SJSA1 (cell line): Measurements from ENCODE around the gene SNX17. TPM values are rescaled to one million over a fixed set of nuclear protein-coding genes. Genes with fewer than 3 reads are reported as not detected.
"Not testable (repeated sequence)": the region's sequence is repeated elsewhere in the genome, so short reads cannot be mapped to it uniquely, and the experiment has no call there.

Experiments
- DNase-seq, 2 experiments: peaks; one replicate each; pipeline ENCODE4 v3.0.0-alpha.2; 2015 to 2020; ENCODE audit warnings: low spot score in 2 of 2, low read depth in 1 of 2
- H3K27ac ChIP-seq: fragments of 250-450 bp; sonication (Bioruptor Pico); 2 replicates; pipeline ENCODE4 v1.5.1; 2020; ENCODE audit warnings: mild to moderate bottlenecking, moderate library complexity
- H3K27me3 ChIP-seq: fragments of 250-450 bp; sonication (Bioruptor Pico); replicated peaks from 2 replicates; pipeline ENCODE4 v1.5.1; 2020; ENCODE audit warnings: mild to moderate bottlenecking, moderate library complexity
- H3K36me3 ChIP-seq: fragments of 250-450 bp; sonication (Bioruptor Pico); 2 replicates; pipeline ENCODE4 v1.5.1; 2020; ENCODE audit warnings: mild to moderate bottlenecking
- H3K4me1 ChIP-seq: fragments of 250-450 bp; sonication (Bioruptor Pico); replicated peaks from 2 replicates; pipeline ENCODE4 v1.6.1; 2021; ENCODE audit warnings: mild to moderate bottlenecking
- H3K4me3 ChIP-seq: fragments of 250-450 bp; sonication (Bioruptor Pico); 2 replicates; pipeline ENCODE4 v1.5.1; 2020; ENCODE audit warnings: mild to moderate bottlenecking
- H3K9me3 ChIP-seq: fragments of 250-450 bp; sonication (Bioruptor Pico); replicated peaks from 2 replicates; pipeline ENCODE4 v1.5.1; 2020; ENCODE audit warnings: mild to moderate bottlenecking
- total RNA-seq: library from RNA; depleted of rRNA; stranded (reverse); fragments of >200 nt; shearing (Covaris generic); gene quantifications from 2 replicates; pipeline ENCODE4 v1.2.3, GENCODE V29; 2014

The SNX17 gene
- total RNA-seq, 1 experiment from 2014 or later = 170 TPM

GRCh38 chr2:27398962-27399361, 28.5 kb downstream of the SNX17 start:
- Histone ChIP-seq H3K27ac (no peak overlapping the region), H3K36me3 (peaks cover 29% of the 10 kb centered on the region), H3K4me1 (no peaks in the 10 kb centered on the region), H3K4me3 (no peak overlapping the region), H3K9me3 (no peaks in the 10 kb centered on the region), H3K27me3 (no peaks in the 10 kb centered on the region)
- DNase-seq = no peak

DNA sequence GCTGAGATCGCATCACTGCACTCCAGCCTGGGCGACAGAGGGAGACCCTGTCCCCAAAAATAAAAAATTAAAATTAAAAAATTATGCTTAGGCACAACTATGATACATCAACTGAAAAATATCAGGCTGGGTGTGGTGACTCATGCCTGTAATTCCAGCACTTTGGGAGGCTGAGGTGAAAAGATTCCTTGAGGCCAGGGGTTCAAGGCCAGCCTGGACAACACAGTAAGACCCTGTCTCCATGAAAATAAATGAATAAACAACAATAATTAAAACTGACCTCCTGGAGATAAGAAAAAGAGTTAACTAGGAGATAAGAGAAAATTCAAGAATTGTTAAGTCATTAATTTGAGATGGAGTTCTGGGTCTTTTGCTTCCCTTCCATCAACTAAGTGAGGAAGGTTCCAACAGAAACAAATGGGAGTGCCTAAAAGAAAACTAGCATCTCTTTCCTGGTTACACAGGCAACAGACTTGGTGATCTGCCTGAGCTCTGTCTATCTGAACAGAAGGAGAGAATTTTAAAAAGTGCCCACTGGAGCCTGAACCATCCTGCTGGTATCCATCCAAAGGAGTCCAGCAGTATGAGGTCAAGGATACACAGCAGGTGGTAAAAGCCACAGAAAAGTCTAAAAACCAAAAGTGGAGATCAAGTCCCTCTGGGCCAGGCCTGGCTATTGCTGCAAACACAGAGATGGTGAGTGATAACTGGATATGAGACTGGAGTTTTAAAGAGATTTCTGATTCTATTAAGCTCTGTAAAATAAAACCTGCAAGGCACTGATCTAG, 30.1 kb downstream of the SNX17 start:
- no peak overlapping the region for H3K4me3 ChIP-seq
- no peak for DNase-seq

GRCh38 chr2:27407798-27408491, 37.5 kb downstream of the SNX17 start:
- H3K4me3 ChIP-seq = peak overlapping the region; percentile 98
- no peaks in the 10 kb centered on the region for H3K9me3 ChIP-seq
- H3K27ac ChIP-seq = no peak overlapping the region
- peaks cover 12% of the 10 kb centered on the region for H3K4me1 ChIP-seq
- peak in 1 of 2 experiments; percentile 40 for DNase-seq
- H3K27me3 ChIP-seq = no peaks in the 10 kb centered on the region
- H3K36me3 ChIP-seq = peaks cover 34% of the 10 kb centered on the region

More for the DNA sequence above, 30.1 kb downstream of the SNX17 start:
- peaks cover 34% of the 10 kb centered on the region for H3K36me3 ChIP-seq
- no peak overlapping the region for H3K27ac ChIP-seq
- no peaks in the 10 kb centered on the region for H3K9me3 ChIP-seq
- H3K27me3 ChIP-seq = no peaks in the 10 kb centered on the region
- H3K4me1 ChIP-seq = no peaks in the 10 kb centered on the region

DNA sequence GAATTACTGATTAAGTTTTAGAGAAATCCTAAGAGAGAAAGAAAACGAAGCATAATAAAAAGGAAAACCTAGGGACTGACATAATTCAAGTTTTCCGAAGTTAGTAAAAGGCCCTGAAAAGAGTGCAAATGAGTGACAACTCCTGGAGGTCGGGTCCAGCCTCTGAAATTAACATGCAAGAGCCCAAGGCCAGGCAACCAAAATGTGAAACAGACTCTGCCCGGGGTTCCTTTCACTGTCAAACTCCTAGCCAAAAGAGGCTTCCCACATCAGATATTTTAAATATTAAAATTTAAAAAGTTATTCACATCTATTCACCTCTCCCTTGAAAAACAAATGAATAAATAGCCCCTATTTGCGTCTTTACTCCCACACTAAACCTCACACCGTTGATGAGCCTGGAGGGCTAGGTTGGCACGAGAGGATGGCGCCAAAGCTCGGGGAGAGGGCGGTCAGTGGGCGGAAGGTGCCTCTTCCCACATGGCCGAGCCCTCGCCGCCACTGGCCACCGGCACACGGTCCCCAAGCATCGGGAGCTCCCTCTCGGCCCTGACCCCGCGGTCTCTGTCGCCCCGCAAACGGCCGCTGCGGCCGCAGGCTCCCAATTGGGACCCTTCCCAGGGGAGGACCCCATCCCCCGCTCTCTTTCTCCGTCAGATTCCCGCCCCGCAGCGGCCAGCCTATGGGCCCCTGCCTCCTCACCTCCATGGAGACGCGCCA, 38.3 kb downstream of the SNX17 start:
- Histone ChIP-seq H3K4me3 (peak overlapping the region; percentile 98), H3K9me3 (no peaks in the 10 kb centered on the region), H3K4me1 (peaks cover 12% of the 10 kb centered on the region), H3K27ac (peak overlapping the region; percentile 67), H3K27me3 (no peaks in the 10 kb centered on the region), H3K36me3 (peaks cover 31% of the 10 kb centered on the region)
- DNase-seq = peak in 1 of 2 experiments; percentile 49

GRCh38 chr2:27409321-27410073, 39.1 kb downstream of the SNX17 start, which contains the start of gene PPM1G:
Gene PPM1G (minus strand): TSS chr2:27409591. CDS start chr2:27409422, 169 bp downstream.
- DNase-seq = peak; percentile 89 to 94
- Histone ChIP-seq H3K4me1 (peaks cover 12% of the 10 kb centered on the region), H3K27ac (peak within 1 kb of the TSS; percentile 67), H3K4me3 (peak within 1 kb of the TSS; percentile 98), H3K9me3 (no peaks in the 10 kb centered on the region), H3K27me3 (no peaks in the 10 kb centered on the region), H3K36me3 (peaks cover 31% of the 10 kb centered on the region)

DNA sequence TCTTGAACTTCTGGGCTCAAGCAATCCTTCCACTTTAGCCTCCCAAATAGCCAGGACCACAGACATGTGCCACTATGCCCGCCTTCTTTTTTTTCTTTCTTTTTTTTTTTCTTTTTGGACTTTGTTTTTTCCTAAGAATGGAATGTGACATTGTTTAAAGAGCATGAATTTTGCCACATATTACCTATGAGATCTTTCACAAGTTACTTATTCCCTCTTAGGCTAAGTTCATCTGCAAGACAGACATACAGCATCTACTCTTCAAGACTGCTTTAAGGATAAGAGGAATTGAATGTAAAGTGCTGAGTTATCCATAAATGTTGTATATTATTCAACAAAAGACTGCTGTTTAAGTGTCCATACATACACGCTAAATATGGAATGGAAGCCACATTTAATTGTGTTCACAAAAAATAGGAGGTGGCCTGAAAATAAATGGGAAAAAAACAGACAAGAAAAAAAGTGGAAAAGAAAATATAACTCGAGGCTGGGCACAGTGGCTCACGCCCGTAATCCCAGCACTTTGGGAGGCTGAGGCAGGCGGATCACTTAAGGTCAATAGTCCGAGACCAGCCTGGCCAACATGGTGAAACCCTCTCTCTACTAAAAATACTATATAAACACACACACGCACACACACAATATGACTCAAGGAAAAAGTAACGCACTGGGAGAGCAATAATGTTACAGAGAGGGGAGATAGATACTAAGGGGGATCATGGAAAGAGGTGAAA, 42.2 kb downstream of the SNX17 start:
- Histone ChIP-seq H3K9me3 (no peaks in the 10 kb centered on the region), H3K4me3 (no peak overlapping the region), H3K27ac (no peak overlapping the region), H3K27me3 (no peaks in the 10 kb centered on the region), H3K36me3 (peaks cover 8% of the 10 kb centered on the region), H3K4me1 (peaks cover 10% of the 10 kb centered on the region)
- DNase-seq = no peak

- no peaks in the 10 kb centered on the region for H3K4me1 ChIP-seq
- H3K27me3 ChIP-seq = no peaks in the 10 kb centered on the region
- DNase-seq = no peak
- no peaks in the 10 kb centered on the region for H3K36me3 ChIP-seq
- no peak overlapping the region for H3K27ac ChIP-seq
- H3K4me3 ChIP-seq = no peak overlapping the region
- H3K9me3 ChIP-seq = no peaks in the 10 kb centered on the region
Measured at GRCh38 chr2:27416151-27416550, 45.7 kb downstream of the SNX17 start.

DNA sequence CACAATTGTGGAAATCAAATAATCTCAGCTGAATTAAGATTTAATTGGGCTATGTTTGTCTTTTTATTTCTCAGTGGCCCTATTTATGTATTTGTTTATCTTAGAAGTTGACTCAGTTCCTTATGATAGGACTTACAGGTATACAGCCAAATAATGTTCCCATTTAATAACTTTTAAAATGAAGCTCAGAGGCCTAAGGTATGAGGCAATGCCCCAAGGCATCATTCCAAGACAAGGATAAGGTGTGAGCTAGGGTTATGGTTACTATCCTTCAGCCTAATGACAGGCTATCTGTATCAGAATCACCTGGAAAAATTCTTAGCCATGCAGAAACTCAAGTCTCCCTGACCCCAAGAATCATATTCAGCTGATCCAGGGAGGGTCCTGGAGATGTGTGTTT, 50.6 kb downstream of the SNX17 start:
- no peak for DNase-seq
- H3K27me3 ChIP-seq = no peaks in the 10 kb centered on the region
- no peaks in the 10 kb centered on the region for H3K36me3 ChIP-seq
- no peak overlapping the region for H3K27ac ChIP-seq
- no peaks in the 10 kb centered on the region for H3K9me3 ChIP-seq
- no peak overlapping the region for H3K4me3 ChIP-seq
- no peaks in the 10 kb centered on the region for H3K4me1 ChIP-seq

DNA sequence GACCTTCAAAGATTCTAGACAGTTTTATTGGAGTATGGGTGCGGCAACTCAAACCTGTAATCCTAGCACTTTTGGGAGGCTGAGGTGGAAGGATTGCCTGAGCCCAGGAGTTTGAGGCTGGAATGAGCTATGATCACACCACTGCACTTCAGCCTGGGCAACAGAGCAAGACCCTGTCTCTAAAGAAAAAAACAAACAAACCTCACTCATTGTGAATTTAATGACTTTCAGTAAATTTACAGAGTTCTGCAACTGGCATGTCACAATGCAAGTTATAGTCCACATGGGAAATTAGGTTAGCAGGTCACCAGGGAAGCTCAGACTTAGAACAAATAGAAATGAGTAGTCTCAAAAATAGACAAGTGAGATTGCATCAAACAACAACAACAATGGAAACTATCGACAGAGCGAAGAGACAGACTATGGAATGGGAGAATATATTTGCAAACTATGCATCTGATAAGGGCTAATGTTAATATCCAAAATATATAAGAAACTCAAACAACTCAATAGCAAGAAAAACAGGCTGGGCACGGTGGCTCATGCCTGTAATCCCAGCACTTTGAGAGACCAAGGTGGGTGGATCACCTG, 51.3 kb downstream of the SNX17 start:
- H3K9me3 ChIP-seq = no peaks in the 10 kb centered on the region
- no peak overlapping the region for H3K4me3 ChIP-seq
- H3K36me3 ChIP-seq = no peaks in the 10 kb centered on the region
- no peaks in the 10 kb centered on the region for H3K27me3 ChIP-seq
- no peak for DNase-seq
- H3K4me1 ChIP-seq = no peaks in the 10 kb centered on the region
- H3K27ac ChIP-seq = no peak overlapping the region

GRCh38 chr2:27422958-27423357, 52.5 kb downstream of the SNX17 start:
- Histone ChIP-seq H3K9me3 (no peaks in the 10 kb centered on the region), H3K27ac (no peak overlapping the region), H3K4me3 (no peak overlapping the region), H3K36me3 (no peaks in the 10 kb centered on the region), H3K27me3 (no peaks in the 10 kb centered on the region), H3K4me1 (no peaks in the 10 kb centered on the region)
- DNase-seq = no peak

GRCh38 chr2:27425039-27425438, 54.6 kb downstream of the SNX17 start:
- not testable (repeated sequence) for H3K9me3 ChIP-seq, H3K27ac ChIP-seq, H3K36me3 ChIP-seq, H3K27me3 ChIP-seq, DNase-seq, H3K4me3 ChIP-seq, H3K4me1 ChIP-seq
